ENCODE results near the gene PHOX2A.
A peak's percentile ranks its signal among the peaks of the same experiment; 100 is the strongest.

The PHOX2A gene

DNA sequence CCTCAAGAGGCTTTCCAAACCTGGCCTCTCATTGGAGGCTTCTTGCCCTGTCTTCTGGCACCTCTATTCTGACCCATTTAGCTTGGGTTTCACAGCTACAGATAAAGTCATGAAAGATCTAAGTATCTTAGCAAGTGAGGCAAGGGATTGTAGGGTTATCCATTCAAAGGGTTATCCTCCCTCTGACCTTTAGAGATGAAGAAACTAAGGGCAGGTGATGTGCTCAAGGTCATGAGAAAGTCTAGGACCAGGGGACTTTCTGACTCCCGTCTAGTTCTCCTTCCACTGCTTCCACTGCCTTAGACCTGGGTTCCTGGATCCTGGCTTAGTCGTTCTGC lies 7.2 kb downstream of the PHOX2A start:
- TF ChIP-seq, protein P1, sequence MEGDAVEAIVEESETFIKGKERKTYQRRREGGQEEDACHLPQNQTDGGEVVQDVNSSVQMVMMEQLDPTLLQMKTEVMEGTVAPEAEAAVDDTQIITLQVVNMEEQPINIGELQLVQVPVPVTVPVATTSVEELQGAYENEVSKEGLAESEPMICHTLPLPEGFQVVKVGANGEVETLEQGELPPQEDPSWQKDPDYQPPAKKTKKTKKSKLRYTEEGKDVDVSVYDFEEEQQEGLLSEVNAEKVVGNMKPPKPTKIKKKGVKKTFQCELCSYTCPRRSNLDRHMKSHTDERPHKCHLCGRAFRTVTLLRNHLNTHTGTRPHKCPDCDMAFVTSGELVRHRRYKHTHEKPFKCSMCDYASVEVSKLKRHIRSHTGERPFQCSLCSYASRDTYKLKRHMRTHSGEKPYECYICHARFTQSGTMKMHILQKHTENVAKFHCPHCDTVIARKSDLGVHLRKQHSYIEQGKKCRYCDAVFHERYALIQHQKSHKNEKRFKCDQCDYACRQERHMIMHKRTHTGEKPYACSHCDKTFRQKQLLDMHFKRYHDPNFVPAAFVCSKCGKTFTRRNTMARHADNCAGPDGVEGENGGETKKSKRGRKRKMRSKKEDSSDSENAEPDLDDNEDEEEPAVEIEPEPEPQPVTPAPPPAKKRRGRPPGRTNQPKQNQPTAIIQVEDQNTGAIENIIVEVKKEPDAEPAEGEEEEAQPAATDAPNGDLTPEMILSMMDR (IDR thresholded peaks at IDR 0.05): no peak
- Mint-ChIP-seq H3K4me3 (no peak overlapping the region), H3K36me3 (ENCODE audit: low read depth) (peaks cover 30% of the 10 kb centered on the region), H3K27me3 (ENCODE audit: low read depth, poor library complexity) (peaks cover 33% of the 10 kb centered on the region), H3K9me3 (peaks cover 3% of the 10 kb centered on the region), H3K4me1 (peaks cover 49% of the 10 kb centered on the region), H3K27ac (no peak overlapping the region)
- no peak for DNase-seq

DNA sequence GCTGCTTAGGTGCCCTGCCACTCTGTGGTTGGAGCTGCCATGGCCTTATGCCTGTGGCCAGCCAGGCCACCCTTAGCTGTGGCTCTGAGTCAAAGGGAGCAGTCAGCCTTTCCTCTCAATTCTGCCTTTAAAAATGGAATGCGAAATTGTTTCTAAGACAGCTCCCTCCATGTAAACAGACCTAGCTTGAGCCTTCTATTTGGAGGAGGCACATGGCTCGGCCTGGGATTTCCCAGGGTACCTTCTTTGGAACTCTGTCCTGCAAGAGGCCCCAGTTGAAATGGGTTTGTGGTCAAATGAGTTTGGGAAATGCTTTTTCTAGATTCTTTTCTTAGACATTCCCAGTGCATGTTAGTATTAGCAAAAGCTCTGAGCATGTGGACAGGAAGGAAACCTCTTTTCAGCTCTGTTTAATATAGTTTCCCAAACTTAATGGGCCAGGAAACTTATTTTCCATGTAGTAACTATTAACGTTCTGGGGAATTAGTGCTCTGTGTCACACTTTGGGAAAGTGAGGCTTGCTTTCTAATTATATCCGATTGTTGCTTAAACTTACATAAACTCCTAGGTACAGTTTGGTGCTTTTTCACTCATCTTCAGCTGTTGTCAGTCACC lies 7.8 kb downstream of the PHOX2A start:
- H3K27ac Mint-ChIP-seq: no peak overlapping the region
- DNase-seq: no peak
- H3K4me3 Mint-ChIP-seq: no peak overlapping the region
- H3K4me1 Mint-ChIP-seq: peaks cover 47% of the 10 kb centered on the region
- H3K9me3 Mint-ChIP-seq: peaks cover 3% of the 10 kb centered on the region
- peaks cover 27% of the 10 kb centered on the region for H3K27me3 Mint-ChIP-seq (ENCODE audit: low read depth, poor library complexity)
- TF ChIP-seq, protein P1 (IDR thresholded peaks at IDR 0.05): no peak
- peaks cover 36% of the 10 kb centered on the region for H3K36me3 Mint-ChIP-seq (ENCODE audit: low read depth)

DNA sequence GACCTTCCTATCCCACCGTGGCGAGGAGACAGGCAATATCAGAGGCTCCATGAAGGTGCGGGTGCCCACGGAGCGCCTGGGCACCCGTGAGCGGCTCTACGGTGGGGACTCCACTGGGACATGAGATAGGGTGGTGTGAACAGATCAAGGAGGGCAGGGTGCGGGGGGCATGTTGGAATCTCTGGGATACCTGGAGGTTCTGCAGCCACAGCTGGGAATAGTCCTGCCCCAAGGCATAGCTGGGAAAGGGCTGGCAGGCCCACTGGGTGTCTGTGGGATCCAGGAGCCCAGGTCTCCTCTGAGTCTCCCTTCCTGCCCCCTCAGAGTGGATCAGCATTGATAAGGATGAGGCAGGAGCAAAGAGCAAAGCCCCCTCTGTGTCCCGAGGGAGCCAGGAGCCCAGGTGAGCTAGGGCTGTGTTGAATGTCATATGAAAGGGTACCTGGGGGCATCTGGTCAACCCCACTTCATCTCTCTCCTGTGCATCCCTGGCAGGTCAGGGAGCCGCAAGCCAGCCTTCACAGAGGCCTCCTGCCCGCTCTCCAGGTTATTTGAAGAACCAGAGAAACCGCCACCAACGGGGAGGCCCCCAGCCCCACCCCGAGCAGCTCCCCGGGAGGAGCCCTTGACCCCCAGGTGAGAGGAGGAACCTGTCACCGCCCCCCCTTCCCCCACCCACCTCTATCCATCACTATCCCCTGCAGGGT lies 8.5 kb downstream of the PHOX2A start:
- H3K4me1 Mint-ChIP-seq: peaks cover 40% of the 10 kb centered on the region
- peaks cover 38% of the 10 kb centered on the region for H3K36me3 Mint-ChIP-seq (ENCODE audit: low read depth)
- no peak for DNase-seq
- no peak overlapping the region for H3K27ac Mint-ChIP-seq
- no peak overlapping the region for H3K4me3 Mint-ChIP-seq
- H3K27me3 Mint-ChIP-seq (ENCODE audit: low read depth, poor library complexity): peaks cover 20% of the 10 kb centered on the region
- TF ChIP-seq, protein P1 (IDR thresholded peaks at IDR 0.05): no peak
- peaks cover 3% of the 10 kb centered on the region for H3K9me3 Mint-ChIP-seq

DNA sequence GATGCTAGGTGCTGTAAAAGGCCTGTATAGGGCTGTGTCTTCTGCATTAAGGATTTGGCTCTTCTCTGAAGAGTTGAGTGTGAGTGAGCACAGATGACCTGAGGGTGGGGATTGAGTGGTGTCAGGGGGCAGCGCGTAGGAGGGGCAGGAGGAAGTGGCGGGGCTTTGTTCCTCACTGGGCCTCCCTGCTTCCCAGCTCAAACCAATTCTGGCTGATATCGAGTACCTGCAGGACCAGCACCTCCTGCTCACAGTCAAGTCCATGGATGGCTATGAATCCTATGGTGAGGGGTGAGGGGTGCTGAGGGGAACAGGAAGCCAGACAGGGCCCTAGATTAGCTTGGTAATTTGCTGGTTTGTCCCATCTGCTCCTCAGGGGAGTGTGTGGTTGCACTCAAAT lies 9.1 kb downstream of the PHOX2A start:
- H3K4me1 Mint-ChIP-seq: peaks cover 36% of the 10 kb centered on the region
- H3K27me3 Mint-ChIP-seq (ENCODE audit: low read depth, poor library complexity): peaks cover 15% of the 10 kb centered on the region
- H3K9me3 Mint-ChIP-seq: no peaks in the 10 kb centered on the region
- no peak for DNase-seq
- H3K36me3 Mint-ChIP-seq (ENCODE audit: low read depth): peaks cover 42% of the 10 kb centered on the region
- TF ChIP-seq, protein P1 (IDR thresholded peaks at IDR 0.05): no peak
- peak overlapping the region; percentile 3 for H3K27ac Mint-ChIP-seq
- H3K4me3 Mint-ChIP-seq: no peak overlapping the region

DNA sequence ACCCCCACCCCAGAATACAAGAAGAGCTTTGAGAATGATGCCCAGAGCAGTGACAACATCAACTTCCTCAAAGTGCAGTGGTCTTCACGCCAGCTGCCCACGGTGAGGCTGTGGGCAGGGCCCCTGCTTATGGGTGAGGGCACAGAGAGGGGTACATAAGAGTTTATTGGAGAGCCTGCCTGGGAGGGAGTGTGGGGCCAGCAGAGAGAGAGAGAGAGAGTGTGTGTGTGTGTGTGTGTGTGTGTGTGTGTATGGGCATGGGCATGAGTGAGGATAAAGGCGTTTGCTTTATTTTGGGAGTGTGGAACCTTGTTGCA lies 9.5 kb downstream of the PHOX2A start:
- H3K36me3 Mint-ChIP-seq (ENCODE audit: low read depth): peaks cover 44% of the 10 kb centered on the region
- peak overlapping the region; percentile 3 for H3K27ac Mint-ChIP-seq
- no peak for DNase-seq
- no peaks in the 10 kb centered on the region for H3K9me3 Mint-ChIP-seq
- peaks cover 13% of the 10 kb centered on the region for H3K27me3 Mint-ChIP-seq (ENCODE audit: low read depth, poor library complexity)
- TF ChIP-seq, protein P1 (IDR thresholded peaks at IDR 0.05): no peak
- H3K4me1 Mint-ChIP-seq: peaks cover 35% of the 10 kb centered on the region
- H3K4me3 Mint-ChIP-seq: no peak overlapping the region
